GM20431 (cell line): ENCODE measurements around the gene PDLIM7.
"Not testable (repeated sequence)": the region's sequence is repeated elsewhere in the genome, so short reads cannot be mapped to it uniquely, and the experiment has no call there.

Experiments
- in situ Hi-C: fragments of 300-500 bp; cut with MseI, MboI; formaldehyde crosslinking; loops from one replicate; pipeline ENCODE4 v1.15.0; 2020; ENCODE audit warnings: low sequenced_read_pairs; ENCODE audit not compliant: unreplicated experiment

The PDLIM7 gene, protein sequence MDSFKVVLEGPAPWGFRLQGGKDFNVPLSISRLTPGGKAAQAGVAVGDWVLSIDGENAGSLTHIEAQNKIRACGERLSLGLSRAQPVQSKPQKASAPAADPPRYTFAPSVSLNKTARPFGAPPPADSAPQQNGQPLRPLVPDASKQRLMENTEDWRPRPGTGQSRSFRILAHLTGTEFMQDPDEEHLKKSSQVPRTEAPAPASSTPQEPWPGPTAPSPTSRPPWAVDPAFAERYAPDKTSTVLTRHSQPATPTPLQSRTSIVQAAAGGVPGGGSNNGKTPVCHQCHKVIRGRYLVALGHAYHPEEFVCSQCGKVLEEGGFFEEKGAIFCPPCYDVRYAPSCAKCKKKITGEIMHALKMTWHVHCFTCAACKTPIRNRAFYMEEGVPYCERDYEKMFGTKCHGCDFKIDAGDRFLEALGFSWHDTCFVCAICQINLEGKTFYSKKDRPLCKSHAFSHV

DNA sequence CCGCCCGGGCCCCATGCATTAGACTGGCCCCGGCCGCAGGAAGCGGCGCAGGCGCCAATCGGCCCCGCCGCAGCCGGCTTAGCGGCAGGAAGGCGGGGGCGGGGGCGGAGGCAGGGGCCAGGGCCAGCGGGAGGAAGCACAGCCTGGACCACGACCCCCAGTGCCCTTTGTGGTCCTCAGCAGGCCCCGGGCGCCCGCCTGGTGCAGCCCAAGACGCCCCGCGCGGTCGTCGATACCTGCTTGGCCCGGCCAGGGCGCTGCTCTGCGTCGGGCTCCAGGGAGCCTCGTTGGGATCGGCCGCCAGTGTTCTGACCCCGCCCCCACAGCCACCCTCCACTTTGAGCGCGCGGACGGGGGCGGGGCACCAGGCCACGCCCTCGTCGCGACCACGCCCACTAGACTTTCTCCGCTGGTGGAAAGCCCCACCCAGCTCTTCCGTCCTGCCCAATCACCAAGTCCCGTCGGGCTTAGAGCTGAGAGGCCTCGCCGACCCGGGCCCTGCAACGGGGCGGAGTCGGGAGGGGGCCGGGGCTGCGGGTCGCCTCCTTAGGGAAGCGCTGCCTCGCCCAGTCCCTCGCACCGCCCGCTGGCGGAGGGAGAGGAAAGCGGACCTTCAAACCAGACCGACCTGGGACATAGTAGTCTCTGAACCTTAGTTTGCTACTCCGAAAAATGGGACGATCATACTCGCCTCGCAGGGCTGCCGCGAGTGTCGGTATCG, at the start of gene PDLIM7:
TSS of gene PDLIM7 (minus strand) at position 313 of the 721 bp plus-strand sequence. CDS start 1,092 bp downstream, outside the sequence.
- in situ Hi-C loops: no loop called here

DNA sequence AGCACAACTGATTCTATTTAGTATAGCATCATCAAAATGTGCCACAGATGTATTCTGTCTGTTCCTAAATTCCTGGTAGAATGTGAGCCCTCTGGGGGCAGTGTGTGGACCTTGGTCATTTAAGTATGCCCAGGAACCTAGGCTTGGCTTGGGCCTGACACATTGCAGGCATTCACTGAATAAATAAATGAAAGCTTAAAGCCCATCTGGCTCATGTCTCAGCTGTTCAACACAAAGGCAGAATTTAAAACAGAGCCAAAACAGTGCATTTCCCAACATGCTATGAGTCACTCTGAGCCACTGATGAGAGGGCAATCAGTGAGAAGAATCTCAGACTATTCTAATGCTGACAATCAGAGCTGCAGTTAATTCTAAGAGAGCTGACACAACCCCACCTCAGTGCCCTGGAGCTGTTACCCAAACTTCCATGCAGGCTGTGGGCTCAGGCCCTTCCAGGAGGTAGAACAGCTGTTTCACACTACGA, 48.9 kb upstream of the PDLIM7 start:
- in situ Hi-C loops: no loop called here

DNA sequence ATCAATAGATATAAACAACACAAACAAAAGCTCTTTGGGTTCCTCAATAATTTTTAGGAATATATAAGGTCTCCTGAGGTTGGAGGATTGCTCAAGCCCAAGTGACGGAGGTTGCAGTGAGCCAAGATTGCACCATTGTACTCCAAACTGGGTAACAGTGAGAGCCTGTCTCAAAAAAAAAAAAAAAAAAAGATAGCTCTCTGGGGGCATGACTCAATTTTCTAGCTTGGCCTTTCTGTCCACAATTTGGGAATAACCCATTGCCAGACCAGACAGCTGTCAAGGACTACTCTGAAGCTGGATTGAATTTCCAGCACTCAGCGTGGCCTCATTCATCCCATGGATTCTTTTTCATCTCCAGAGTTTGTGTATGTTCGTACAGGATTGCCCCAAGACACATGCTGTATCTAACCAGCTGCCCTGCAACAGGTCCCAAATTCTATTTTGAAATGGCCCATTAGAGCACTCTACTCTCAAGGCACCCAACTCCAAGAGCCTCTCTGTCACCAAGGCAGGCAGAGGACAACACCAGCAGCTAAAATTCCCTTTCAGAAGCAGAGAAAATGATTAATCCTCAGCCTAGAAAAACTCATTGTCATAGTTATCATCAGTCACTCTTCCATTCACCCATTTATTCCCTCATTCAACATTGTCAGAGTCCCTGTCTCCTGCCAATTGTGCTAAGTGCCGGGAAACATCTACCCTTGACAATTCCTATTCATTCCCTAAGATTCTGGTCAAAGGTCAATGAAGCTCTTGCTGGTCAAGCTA, 48.3 kb upstream of the PDLIM7 start:
- in situ Hi-C loops: no loop called here

DNA sequence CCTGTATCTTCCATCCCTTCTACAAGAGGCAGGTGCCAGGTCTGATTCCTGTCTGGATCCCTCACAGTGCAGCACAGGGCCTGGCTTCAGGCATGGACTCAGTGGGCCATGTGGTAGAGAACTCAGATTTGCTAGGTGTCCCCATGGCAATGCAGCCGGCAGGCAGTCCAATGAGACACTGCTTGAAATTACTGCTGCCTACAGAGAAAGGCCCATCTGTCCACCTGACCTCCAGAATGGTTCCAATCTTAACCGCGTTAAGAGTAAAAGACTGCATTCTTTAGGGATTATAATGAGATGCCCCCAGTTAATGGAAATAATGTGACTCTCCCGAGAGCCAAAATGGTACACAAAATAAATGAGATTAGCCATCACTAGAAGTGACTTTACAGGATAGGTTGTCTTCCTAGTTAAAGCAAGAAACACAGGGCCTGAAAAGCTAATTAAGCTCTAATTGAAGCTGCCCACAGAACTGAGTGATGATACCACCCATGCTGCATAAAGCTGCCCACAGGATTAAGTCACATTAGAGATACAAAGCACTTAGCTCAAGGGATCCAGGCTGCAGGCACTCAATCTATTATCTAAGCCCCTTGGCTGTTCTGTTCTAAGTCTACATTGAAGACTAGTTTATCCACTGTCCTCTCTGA, 45.5 kb upstream of the PDLIM7 start:
- in situ Hi-C loops: no loop called here

DNA sequence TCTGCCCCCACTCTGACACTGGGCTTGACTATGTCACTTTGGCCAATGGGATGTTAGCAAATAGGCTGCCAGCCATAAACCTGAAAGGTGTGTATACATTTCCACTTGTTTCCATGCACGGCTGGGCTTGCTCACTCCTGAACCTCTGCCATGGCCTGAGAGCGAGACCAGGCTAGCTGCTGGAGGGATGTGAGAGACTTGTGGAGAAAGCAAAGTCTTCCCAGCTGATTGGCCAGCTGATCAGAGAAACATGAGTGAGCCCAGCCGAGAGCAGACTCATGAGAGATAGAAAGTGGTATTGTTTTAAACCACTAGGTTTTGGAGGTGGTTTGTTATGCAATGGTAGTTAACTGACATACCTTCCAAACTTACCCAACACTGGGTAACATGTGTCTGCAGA, 43.0 kb upstream of the PDLIM7 start:
- in situ Hi-C loops: no loop called here

DNA sequence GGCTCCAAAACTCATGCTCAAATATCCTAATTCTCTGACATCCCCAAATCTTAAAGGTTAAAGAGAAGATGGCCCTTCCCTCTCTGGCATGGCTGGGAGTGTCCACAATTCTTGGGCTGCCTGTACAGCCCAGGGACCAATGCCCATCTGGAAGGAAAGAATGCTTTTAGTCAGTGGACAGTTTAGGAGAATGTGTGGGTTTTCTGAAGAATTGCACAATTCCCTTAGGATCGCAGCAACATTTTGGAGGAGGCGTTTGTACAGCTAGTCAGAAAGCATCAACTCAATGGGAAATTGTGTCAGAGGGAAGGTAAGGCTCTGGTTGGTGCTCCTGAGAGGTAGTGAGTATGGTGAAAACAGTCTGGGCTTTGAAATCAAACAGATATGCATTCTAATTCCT, 42.0 kb upstream of the PDLIM7 start:
- in situ Hi-C loops: no loop called here

DNA sequence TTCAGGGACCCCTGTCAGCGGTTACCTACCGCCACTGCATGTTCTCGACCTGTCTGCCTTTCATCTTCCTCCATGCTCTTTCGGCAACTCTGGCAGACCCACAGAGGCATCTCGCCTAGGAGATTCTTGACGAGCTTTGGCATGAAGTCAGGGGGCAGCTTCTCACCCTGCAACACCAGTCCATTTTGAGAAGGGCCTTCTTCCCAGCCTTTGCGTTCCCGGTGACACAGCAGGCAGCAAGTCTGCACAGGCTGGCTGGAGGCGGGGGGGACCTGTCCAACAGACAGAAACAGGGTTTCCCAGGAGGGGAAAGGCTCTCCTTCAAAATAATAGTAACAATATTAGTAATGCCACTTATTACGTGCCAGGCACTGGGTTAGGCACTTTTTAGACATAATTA, 41.5 kb upstream of the PDLIM7 start:
- in situ Hi-C loops: no loop called here

DNA sequence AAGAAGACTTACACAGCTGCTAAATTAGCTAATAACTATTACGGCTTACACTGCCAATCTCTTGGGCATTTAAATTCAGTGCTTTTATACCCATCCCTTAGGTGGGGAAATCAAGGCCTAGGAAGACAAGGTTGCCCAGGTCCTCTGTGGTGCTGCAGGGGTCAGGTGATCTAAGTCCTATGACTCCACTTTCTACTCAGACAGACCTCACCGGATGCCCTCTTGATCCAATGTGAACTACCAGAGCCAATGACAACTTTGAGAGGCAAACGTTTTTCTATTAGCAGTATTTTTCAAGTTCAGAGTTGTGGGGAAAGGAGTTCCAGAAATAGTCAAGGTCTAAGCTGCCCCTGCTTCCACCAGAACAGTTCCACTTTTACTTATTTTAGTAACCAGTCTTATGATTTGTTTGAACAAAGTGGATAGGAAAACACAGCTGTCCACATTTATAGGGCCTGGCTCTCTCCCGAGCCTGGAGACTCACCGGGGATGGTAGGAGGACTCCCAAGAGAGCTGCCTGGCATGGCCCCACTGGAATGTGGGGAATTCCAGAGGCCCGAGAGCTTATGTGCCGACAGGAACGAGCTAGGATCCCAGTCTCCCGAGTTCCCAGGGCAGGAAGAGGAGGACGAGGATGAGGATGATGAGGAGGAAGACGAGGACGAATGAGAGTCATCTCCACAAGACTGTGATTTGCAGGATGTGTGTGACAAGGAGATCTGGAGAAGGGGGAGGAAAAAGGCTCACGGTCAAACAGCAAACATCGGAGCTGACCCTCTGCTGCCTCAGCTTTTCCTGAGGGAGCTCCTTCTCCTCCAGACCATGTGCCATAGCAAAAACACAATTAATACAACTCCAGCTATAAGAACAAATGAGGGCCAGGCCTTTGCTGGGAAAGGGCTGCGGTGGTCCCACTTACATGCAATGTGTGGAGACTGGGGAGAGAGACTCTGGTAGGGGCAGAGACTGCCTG, 40.3 kb upstream of the PDLIM7 start:
- in situ Hi-C loops: no loop called here

DNA sequence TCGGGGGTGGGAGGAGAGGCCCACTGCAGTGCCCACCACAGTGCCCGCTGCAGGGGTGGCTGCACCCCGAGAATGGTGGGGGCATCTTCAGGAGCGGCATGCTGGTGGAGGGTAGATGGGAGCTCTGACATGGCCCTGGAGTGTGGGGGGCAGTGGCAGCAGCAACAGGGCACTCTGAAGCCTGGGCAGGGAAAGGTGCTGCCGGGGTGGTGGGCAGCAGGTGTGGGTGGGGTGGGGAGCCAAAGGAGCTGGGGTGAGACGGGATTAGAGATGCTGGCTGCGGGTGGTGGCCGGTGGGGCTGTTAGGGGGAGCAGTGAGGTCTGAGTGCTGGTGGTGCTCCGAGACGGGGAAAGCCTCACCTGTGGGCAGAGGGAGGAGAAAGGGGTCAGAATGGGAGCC, 39.0 kb upstream of the PDLIM7 start:
- in situ Hi-C loops: no loop called here

DNA sequence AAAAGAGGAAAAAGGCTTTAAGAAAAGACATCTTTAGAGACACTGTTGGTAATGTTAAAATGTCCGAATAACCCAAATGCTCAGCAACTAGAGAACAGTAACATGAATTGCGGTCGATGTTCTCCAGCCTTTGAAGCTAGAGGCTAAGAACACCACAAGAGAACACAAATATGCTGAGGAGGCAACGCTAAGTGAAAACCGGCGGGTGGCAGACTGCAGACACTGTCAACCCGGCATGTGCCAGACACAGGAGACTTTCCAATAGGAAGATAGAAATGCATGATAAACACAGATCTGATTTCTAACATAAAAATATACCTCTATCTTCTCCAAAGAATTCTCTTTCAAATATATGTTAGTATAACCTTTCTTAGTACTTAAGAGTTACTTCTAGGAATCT, 37.7 kb upstream of the PDLIM7 start:
- in situ Hi-C loops: no loop called here

DNA sequence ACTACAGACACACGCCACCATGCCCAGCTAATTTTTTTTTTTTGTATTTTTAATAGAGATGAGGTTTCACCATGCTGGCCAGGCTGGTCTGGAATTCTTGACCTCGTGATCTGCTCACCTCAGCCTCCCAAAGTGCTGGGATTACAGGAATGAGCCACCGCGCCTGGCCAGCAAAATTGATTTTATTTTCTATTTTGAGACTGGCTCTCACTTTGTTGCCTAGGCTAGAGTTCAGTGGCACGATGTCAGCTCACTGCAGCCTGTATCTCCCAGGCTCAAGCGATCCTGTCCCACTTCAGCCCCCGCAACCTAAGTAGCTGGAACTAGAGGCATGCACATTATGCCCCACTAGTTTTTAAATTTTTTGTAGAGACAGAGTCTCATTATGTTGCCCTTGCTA, 37.0 kb upstream of the PDLIM7 start:
- in situ Hi-C loops: not testable (repeated sequence)

DNA sequence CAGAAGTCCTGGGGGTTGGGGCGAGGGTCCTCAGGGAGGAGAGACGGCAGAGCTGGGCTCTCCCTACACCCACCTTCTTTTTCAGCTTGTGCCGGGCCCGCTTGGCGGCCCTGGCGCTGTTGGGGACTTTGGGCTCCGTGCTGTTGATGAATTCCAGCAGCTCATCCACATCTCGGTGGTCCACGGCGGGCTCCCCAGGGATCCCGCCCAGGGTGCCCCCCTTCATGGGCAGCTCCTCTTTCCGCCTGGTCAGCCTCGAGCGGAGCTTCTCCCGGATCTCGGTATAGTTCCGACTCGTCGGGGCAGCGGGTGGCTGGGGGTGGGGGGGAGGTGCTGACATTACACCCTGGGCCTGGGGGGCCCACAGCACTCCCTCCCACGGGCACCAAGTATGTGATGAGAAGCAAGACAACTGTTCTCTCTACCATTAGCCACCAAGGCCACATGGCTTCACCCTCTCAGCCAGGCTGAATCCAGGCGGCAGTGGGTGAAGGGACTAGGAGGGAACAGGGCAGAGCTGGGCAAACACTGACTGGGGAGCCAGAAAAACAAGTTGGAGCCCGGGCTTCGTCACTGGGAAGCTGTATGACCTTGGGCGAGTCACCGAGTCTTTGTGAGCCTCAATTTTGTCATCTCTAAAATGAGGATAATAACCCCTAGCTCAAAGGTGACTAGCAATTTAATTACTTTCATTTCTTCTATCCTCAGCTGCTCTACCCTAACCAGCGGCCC, 34.0 kb upstream of the PDLIM7 start:
- in situ Hi-C loops: no loop called here

DNA sequence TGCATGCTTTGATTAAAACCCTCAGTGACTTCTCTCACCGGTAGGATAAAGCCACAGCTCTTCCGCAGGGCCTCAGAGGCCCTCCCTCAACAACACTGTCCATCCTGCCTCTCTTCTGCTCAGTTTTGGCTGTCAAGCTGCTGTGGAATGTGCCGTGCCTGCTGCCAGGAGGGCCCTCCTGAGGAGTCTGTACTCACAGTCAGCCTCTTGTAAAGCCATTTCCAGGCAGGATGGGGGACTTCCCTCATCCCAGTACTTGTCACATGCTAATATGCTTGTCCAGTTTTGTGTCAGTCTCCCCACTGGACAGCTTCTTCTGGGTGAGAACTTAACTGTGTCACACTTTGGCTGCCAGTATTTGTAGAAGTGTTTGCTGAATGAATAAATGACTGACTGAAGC, 33.2 kb upstream of the PDLIM7 start:
- in situ Hi-C loops: no loop called here

DNA sequence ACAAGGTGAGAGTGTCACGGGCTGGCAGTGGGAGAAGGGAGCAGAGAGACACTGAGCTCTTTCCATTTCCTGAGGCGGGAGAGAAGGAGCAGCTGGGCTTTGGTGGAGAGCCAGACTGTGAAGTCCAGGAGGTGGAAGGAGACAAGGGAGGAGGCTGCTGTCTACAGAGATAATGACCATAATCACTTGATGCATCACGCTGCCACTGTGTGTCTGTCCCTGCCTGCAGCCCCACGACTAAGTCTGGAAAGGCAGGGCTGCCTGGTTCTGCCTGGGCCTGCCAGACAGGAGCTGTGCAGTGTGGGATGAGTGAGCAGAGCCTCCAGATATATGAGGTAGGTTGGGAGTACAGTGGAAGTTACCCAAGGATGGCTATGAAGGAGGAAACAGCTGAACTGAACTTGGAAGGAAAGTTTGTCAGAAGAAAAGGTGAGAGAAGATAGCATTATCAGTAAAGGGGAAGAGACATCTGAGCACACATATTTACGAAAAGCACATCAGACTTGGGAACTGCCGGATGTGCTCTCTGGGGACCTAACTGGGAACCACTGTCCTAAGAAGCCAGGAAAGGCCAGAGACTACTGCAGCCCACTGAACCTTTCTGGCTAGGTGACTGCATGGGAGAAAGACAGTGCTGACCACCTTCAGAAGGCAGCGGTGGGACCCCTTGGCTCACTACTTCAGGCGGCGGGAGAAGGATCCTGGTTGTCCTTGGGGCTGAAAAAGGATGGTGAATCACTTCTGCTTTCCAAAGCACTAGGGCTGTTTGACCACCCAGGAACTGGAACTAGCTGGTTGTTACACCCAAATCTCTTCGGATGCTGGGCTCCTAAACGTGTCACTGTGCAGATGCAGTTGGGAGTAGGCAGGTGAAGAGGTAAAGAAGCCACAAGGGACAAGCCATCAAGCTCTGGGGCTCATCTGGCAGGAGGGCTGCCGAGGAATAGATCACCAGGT, 32.1 kb upstream of the PDLIM7 start:
- in situ Hi-C loops: no loop called here

DNA sequence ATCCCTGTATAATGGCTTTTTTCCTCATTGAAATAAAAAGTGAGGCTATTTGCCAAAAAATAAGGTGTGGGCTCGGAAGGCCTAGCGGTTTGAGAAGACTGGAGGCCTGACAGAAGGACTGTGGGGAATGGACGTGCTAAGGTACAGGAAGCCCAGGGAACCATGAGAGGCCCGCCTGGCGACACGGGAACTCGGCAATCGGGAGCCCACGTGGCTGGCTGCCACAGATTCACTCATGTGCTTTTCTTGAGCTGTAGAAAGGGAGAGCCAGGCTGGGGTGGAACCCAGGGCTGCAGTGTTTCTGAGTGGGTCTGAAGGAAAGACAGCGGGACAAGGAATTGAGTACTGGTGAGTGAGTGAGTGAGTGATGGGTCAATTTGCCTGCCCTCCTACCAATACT, 31.2 kb upstream of the PDLIM7 start:
- in situ Hi-C loops: no loop called here

DNA sequence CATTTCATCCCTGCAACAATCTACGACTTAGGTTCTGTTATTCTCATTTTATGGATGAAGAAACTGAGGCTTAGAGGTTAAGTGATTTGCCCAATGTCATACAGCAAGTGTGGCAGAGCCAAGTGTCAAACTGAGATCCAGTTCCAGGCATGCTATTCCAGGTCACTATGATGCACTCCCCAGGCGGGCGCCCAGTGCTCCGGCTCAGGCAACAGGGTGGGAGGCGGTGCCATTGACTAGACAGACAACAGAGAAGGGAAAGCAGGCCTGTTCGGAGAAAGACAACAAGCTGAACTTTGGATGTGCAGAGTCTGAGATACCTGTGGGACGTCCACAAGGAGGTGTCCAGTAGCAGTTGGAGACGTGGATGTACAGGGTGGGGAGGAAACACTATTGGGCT, 30.2 kb upstream of the PDLIM7 start:
- in situ Hi-C loops: no loop called here

DNA sequence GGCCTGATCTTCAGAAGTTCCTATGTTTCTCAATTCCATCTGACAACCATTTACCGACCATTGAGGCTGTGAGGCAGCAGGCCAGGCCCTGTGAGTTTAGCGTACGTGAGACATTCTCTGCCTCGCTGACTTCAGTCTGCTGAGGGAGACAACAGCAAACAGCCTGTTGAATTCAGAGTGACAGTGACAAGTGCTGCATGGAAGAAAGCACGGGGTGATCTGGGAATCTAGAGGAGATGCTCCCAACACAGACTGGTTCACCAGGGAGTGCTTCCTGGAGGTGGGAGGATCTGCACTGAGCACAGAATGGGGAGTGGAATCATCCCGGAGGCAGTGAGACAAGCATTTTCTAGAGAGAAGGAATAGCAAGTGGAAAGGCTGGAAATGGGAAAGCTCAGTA, 29.4 kb upstream of the PDLIM7 start:
- in situ Hi-C loops: no loop called here
